Liver (tissue), 3 donors: ENCODE measurements around the gene PTGER2.

Experiments used
- EGR1 ChIP-seq, 2 donors: IDR thresholded peaks; 2 replicates each; pipeline ENCODE4 v1.6.1; 2016 to 2018; ENCODE audit warnings: antibody characterized with exemption in 2 of 2, low read depth in 2 of 2
- FOXA1 ChIP-seq: IDR thresholded peaks from 2 replicates; pipeline ENCODE4 v1.6.1; 2016; ENCODE audit warnings: antibody characterized with exemption
- GABPA ChIP-seq, 2 donors: IDR thresholded peaks in 1 of 2; conservative IDR thresholded peaks in 1 of 2; 2 replicates each; pipeline ENCODE4 v1.6.1; 2016; ENCODE audit warnings: antibody characterized with exemption in 2 of 2, mild to moderate bottlenecking in 1 of 2, moderate library complexity in 1 of 2
- YY1 ChIP-seq: IDR thresholded peaks from 2 replicates; pipeline ENCODE4 v1.6.1; 2016; ENCODE audit warnings: antibody characterized with exemption, mild to moderate bottlenecking
- TF ChIP-seq, protein P1 (sequence below): fragments of 150-350 bp; IDR thresholded peaks from 2 replicates; pipeline ENCODE4 v1.5.1; 2017; ENCODE audit warnings: improper control_type of control experiment, low read depth, low read length; ENCODE audit not compliant: missing input control
- TF ChIP-seq, protein P2 (sequence below): IDR thresholded peaks from 2 replicates; pipeline ENCODE4 v1.6.1; 2016; ENCODE audit warnings: antibody characterized with exemption
- donor health status: healthy.
- donor health status: healthy.

- TF ChIP-seq, protein P1, sequence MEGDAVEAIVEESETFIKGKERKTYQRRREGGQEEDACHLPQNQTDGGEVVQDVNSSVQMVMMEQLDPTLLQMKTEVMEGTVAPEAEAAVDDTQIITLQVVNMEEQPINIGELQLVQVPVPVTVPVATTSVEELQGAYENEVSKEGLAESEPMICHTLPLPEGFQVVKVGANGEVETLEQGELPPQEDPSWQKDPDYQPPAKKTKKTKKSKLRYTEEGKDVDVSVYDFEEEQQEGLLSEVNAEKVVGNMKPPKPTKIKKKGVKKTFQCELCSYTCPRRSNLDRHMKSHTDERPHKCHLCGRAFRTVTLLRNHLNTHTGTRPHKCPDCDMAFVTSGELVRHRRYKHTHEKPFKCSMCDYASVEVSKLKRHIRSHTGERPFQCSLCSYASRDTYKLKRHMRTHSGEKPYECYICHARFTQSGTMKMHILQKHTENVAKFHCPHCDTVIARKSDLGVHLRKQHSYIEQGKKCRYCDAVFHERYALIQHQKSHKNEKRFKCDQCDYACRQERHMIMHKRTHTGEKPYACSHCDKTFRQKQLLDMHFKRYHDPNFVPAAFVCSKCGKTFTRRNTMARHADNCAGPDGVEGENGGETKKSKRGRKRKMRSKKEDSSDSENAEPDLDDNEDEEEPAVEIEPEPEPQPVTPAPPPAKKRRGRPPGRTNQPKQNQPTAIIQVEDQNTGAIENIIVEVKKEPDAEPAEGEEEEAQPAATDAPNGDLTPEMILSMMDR, result no peak
- TF ChIP-seq EGR1 (IDR thresholded peaks at IDR 0.05; ENCODE audit: low read depth in 2 of 2), result no peak
- TF ChIP-seq, protein P2, sequence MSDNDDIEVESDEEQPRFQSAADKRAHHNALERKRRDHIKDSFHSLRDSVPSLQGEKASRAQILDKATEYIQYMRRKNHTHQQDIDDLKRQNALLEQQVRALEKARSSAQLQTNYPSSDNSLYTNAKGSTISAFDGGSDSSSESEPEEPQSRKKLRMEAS, result no peak
- no peak for TF ChIP-seq FOXA1
- TF ChIP-seq YY1, result no peak
- no peak for TF ChIP-seq GABPA (IDR thresholded peaks at IDR 0.05 in 1 of 2, conservative IDR thresholded peaks at IDR 0.05 in 1 of 2)
Measured at GRCh38 chr14:52349731-52350130, 35.6 kb downstream of the PTGER2 start.
